Activated T-cell treated with anti-CD3 and anti-CD28 coated beads, Interleukin-2, amount 50 U/mL, for 4 hours (primary cell): ENCODE measurements around the gene RAP1GDS1. TPM values are rescaled to one million over a fixed set of nuclear protein-coding genes. Genes with fewer than 3 reads are reported as not detected.
"Not testable (repeated sequence)": the region's sequence is repeated elsewhere in the genome, so short reads cannot be mapped to it uniquely, and the experiment has no call there.

Source experiments
- ATAC-seq, 2 donors: fragments of 200-7000 bp; cut with Tn5 transposase; one replicate each; pipeline ENCODE4 v1.10.0; 2021
- DNase-seq: peaks from one replicate; pipeline ENCODE4 v3.0.0-alpha.2; 2020
- H3K27me3 Mint-ChIP-seq: one replicate; pipeline ENCODE4 v1.8.0; 2021; ENCODE audit warnings: low read depth, mixed read lengths
- H3K36me3 Mint-ChIP-seq: one replicate; pipeline ENCODE4 v1.8.0; 2022; ENCODE audit warnings: mixed read lengths; ENCODE audit not compliant: insufficient read depth
- H3K4me1 Mint-ChIP-seq: one replicate; pipeline ENCODE4 v1.8.0; 2021; ENCODE audit warnings: low read depth, mixed read lengths
- H3K4me3 Mint-ChIP-seq: one replicate; pipeline ENCODE4 v1.8.0; 2021; ENCODE audit warnings: mild to moderate bottlenecking, moderate library complexity, mixed read lengths
- H3K9me3 Mint-ChIP-seq: one replicate; pipeline ENCODE4 v1.8.0; 2021; ENCODE audit warnings: mixed read lengths
- total RNA-seq, 3 donors: library from RNA; stranded (reverse); gene quantifications; one replicate each; pipeline ENCODE4 v1.2.1, GENCODE V29; 2021

Gene RAP1GDS1
- total RNA-seq, 3 donors from 2014 or later: 37.3 to 42.6 (median 38.3) TPM

DNA sequence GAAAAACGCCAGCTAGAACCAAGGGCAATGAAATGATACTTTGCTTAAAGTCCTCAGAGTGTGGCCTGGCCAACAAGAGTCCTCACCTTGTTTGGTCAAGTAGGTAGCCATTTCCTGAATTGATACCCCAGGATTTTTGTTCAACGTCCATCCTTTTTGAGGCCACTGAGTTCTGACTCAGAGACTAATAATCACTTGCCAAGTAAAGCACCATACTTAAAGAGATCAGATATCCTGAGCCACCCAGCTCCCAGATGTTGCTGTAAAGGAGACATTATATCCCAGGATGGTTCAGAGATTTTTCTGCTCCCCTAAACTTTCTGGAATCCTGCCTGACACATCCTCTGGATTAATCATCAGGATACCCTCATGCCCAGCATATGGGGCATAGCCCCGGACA, 190.9 kb downstream of the RAP1GDS1 start:
- Mint-ChIP-seq H3K4me1 (peaks cover 33% of the 10 kb centered on the region), H3K27me3 (no peaks in the 10 kb centered on the region), H3K4me3 (no peak overlapping the region), H3K9me3 (peaks cover 9% of the 10 kb centered on the region), H3K36me3 (peaks cover 3% of the 10 kb centered on the region)
- ATAC-seq (no peak), DNase-seq (no peak)

DNA sequence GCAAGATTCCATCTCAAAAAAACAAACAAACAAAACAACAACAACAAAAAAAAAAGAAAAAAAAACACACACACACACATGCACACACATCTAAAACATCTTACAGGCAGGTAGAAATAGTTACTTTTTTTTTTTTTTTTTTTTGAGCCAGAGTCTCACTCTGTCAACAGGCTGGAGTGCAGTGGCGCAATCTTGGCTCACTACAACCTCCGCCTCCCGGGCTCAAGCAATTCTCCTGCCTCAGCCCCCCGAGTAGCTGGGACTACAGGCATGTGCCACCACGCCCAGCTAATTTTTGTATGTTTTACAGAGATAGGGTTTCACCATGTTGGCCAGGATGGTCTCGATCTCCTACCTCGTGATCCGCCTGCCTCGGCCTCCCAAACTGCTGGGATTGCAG, 196.2 kb downstream of the RAP1GDS1 start:
- H3K36me3 Mint-ChIP-seq, ATAC-seq, H3K27me3 Mint-ChIP-seq, DNase-seq, H3K4me3 Mint-ChIP-seq: not testable (repeated sequence)
- Mint-ChIP-seq H3K9me3 (peaks cover 11% of the 10 kb centered on the region), H3K4me1 (peaks cover 11% of the 10 kb centered on the region)

DNA sequence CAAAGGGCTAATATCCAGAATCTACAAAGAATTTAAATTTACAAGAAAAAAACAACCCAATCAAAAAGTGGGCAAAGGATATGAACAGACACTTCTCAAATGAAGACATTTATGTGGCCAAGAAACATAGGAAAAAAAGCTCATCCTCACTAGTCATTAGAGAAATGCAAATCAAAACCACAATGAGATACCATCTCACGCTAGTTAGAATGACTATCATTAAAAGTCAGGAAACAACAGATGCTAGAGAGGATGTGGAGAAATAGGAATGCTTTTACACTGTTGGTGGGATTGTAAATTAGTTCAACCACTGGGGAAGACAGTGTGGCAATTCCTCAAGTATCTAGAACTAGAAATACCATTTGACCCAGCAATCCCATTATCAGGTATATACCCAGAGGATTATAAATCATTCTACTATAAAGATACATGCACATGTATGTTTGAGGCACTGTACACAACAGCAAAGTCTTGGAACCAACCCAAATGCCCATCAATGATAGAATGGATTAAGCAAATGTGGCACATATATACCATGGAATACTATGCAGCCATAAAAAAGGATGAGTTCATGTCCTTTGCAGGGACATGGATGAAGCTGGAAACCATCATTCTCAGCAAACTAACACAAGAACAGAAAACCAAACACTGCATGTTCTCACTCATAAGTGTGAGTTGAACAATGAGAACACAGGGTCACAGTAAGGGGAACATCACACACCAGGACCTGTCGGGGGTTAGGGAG, 200.1 kb downstream of the RAP1GDS1 start:
- not testable (repeated sequence) for H3K36me3 Mint-ChIP-seq, H3K4me3 Mint-ChIP-seq, ATAC-seq, H3K9me3 Mint-ChIP-seq, H3K27me3 Mint-ChIP-seq, H3K4me1 Mint-ChIP-seq, DNase-seq

DNA sequence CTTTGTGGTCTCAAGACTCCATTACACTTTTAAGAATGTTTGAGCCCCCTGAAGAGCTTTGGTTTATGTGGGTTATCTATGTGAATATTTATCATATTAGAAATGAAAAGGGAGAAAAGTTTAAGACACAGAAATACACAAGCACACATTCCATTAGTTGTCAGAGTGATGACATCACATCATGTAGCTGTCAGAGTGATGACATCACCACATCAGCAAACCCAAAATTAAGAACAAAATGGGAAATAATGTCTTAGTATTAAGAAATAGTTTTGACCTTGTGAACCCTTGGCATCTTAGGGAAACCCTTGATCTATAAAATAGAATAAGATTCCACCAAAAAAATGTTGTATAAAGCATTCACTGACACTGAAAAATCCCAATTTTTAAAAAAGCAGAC, 201.3 kb downstream of the RAP1GDS1 start:
- H3K4me1 Mint-ChIP-seq: peaks cover 6% of the 10 kb centered on the region

DNA sequence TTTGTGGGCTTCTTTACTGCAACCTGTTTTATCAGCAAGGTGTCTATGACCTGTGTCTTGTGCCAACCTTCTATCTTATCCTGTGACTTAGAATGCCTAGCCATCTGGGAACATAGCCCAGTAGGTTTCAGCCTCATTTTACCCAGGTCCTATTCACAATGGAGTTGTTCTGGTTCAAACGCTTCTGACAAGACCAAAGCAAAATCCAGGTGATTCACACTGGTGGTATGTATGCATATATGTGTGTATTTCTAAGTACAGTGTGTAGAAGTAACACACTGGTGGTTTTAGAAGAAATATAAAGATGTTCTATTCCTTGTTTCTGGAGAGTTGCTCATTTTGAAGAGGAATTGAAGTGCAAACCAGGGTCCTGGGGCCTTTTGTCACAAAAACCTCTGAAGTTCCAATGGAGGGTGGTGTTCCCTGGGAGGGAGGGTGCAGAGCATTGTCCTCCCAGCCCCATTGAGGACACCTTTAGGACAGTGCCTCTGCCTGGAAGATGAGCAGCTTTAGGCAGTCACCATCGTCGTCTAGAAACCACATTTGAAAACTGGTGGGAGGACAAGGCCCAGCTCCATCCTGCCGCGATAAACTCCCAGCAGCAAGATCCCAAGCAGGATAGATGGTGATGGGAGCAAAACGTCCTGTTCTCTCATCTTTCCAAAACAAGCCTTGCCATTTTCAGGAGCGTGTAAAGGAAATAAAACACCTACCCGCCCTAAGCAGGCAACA, 205.8 kb downstream of the RAP1GDS1 start:
- Mint-ChIP-seq H3K9me3 (peaks cover under 1% of the 10 kb centered on the region), H3K27me3 (no peaks in the 10 kb centered on the region), H3K36me3 (peaks cover 15% of the 10 kb centered on the region), H3K4me1 (peaks cover 22% of the 10 kb centered on the region), H3K4me3 (peak overlapping the region; percentile 69)
- DNase-seq (no peak), ATAC-seq (peak in 1 of 2 donors; percentile 7)

More for the DNA sequence above, 201.3 kb downstream of the RAP1GDS1 start:
- Mint-ChIP-seq H3K36me3 (no peaks in the 10 kb centered on the region), H3K4me3 (no peak overlapping the region), H3K27me3 (no peaks in the 10 kb centered on the region), H3K9me3 (peaks cover 3% of the 10 kb centered on the region)
- DNase-seq (no peak), ATAC-seq (no peak)

DNA sequence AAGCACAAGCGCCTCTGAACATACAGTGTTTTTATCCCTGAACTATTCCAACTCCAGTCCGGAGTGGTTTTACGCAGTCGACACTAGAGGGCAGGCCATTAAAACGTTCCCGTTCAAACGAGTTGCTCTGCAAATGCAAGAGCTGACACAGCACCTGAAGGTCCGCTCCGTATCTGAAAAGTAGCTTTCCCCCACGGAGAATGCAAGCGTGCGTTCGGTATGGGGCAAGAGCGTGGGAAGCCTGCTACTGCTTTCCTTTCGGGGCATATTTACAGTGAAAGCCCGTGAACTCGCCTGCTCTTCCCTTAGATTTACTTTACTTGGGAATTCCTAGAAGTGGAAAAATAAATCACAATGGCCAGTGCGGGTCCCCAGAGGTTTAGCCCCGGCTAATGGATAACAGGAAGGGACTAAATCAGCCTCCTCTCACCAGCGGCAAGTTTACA, 206.5 kb downstream of the RAP1GDS1 start:
- ATAC-seq: peak; percentile 89 to 95
- Mint-ChIP-seq H3K27me3 (no peaks in the 10 kb centered on the region), H3K4me3 (peak overlapping the region; percentile 69), H3K4me1 (peaks cover 25% of the 10 kb centered on the region), H3K36me3 (peaks cover 20% of the 10 kb centered on the region), H3K9me3 (no peaks in the 10 kb centered on the region)
- peak; percentile 71 for DNase-seq

DNA sequence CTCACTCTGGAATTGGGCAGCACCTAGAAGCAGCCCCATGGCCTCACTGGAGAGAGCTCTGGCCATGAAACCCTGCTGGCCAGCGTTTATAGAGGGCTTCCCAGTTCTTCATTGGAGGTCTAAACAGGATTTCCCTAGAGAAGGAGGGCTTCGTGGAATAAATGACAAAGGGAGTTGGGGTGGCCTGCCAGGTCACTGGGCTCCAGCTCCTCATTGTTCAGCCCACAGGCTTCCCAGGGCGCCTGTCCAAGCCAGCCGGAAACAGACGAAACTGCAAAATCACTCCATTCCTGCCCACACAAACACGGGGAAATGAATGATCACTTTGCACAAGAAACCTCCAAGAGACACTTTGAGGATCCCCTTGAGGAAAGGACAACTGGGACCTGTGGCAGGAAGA, 207.5 kb downstream of the RAP1GDS1 start:
- DNase-seq (no peak), ATAC-seq (no peak)
- Mint-ChIP-seq H3K4me3 (no peak overlapping the region), H3K27me3 (no peaks in the 10 kb centered on the region), H3K36me3 (peaks cover 23% of the 10 kb centered on the region), H3K9me3 (no peaks in the 10 kb centered on the region), H3K4me1 (peaks cover 29% of the 10 kb centered on the region)

DNA sequence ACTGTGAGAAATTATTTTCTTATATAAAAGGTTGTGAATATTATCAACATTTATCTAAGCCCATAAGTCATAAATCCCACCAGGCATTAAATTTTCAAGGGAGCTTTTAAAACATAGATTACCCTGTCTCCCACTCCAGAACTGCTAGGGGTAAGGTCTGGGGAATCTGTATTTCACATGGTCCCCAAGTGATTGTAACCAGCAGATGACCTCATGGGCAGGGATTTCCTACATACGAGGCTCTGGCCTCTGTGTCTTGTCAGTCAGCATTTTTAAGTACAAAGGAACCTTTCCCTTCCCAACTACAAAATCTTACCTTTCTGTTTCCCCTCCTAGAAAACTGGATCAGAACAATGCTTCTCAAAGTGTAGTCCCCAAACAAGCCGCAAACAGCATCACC, 208.6 kb downstream of the RAP1GDS1 start:
- Mint-ChIP-seq H3K9me3 (no peaks in the 10 kb centered on the region), H3K4me3 (no peak overlapping the region), H3K4me1 (peaks cover 35% of the 10 kb centered on the region), H3K27me3 (no peaks in the 10 kb centered on the region), H3K36me3 (peaks cover 25% of the 10 kb centered on the region)
- DNase-seq (no peak), ATAC-seq (no peak)

DNA sequence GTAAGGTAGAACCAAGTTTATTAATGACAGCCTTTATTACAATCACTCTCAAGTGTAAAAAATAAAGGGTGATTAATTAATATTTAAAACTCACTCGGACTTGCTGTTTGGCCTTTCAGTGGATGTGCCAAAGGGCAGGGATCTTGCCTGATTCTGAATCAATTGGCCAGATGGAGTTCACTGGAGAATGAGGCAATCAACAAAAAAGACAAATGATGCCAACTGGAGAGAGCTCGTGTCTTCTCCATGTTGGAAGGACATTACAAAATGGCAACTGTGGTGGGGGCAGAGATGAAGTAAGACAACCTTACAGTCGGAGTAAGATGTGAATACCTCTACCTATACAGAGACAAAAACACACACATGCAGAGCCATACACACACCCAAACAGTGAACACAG, 209.2 kb downstream of the RAP1GDS1 start:
- H3K4me1 Mint-ChIP-seq: peaks cover 36% of the 10 kb centered on the region
- H3K4me3 Mint-ChIP-seq: no peak overlapping the region
- H3K27me3 Mint-ChIP-seq: no peaks in the 10 kb centered on the region
- H3K36me3 Mint-ChIP-seq: peaks cover 31% of the 10 kb centered on the region
- H3K9me3 Mint-ChIP-seq: no peaks in the 10 kb centered on the region
- ATAC-seq (no peak), DNase-seq (no peak)

DNA sequence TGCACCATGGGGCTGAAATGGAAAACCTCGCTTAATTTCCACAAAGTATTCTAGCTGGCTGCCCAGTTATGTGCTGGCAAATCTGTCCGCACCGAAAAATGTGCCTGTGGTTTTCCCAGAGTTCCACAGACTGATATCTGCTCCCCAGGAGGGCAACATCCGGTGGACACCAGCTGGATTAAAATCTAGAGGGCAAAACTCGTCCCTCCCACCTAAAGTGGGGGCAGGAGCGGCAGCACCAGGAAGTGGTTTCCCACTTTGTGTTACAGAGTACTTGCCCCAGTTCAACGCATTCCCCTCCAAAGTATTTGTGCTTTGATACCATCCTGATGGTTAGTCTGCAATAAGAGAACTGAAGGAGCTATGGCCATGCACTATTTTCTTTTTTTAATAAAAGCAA, 209.6 kb downstream of the RAP1GDS1 start:
- no peaks in the 10 kb centered on the region for H3K9me3 Mint-ChIP-seq

DNA sequence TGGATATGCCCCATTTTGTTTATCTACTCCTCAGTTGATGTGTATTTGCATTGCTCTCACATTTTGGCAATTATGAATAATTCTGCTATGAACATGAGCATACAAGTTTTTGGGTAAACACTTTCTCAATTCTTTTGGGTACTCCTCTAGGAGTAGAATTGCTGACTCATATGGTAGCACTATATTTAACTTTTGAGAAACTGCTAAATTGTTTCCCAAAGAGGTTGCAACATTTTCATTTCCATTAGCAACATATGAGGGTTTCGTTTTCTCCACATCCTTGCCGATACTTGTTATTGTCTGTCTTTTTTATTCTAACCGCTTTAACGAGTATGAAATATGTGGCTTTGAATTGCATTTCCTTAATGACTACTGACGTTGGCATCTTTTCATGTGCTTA, 211.9 kb downstream of the RAP1GDS1 start:
- peaks cover 30% of the 10 kb centered on the region for H3K4me1 Mint-ChIP-seq

More for the DNA sequence above, 209.6 kb downstream of the RAP1GDS1 start:
- Mint-ChIP-seq H3K4me1 (peaks cover 36% of the 10 kb centered on the region), H3K27me3 (no peaks in the 10 kb centered on the region), H3K4me3 (no peak overlapping the region), H3K36me3 (peaks cover 33% of the 10 kb centered on the region)
- no peak for DNase-seq
- ATAC-seq: no peak

DNA sequence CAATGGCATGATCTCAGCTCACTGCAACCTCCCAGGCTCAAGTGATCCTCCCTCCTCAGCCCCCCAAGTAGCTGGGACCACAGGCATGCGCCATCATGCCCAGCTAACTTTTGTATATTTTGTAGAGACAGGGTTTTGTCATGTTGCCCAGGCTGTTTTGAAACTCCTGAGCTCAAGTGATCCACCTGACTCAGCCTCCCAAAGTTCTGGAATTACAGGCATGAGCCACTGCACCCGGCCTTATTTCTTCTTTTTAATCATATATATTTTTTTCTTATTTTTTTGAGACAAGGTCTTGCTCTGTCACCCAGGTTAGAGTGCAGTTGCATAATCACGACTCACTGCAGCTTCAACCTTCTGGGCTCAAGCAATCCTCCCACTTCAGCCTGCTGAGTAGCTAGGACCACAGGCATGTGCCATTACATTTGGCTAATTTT, 213.2 kb downstream of the RAP1GDS1 start:
- DNase-seq (no peak), ATAC-seq (peak; percentile 53 to 58)
- H3K4me1 Mint-ChIP-seq: peaks cover 30% of the 10 kb centered on the region

More for the DNA sequence above, 211.9 kb downstream of the RAP1GDS1 start:
- no peak for DNase-seq
- Mint-ChIP-seq H3K4me3 (no peak overlapping the region), H3K27me3 (no peaks in the 10 kb centered on the region), H3K9me3 (no peaks in the 10 kb centered on the region), H3K36me3 (peaks cover 41% of the 10 kb centered on the region)
- ATAC-seq: no peak

DNA sequence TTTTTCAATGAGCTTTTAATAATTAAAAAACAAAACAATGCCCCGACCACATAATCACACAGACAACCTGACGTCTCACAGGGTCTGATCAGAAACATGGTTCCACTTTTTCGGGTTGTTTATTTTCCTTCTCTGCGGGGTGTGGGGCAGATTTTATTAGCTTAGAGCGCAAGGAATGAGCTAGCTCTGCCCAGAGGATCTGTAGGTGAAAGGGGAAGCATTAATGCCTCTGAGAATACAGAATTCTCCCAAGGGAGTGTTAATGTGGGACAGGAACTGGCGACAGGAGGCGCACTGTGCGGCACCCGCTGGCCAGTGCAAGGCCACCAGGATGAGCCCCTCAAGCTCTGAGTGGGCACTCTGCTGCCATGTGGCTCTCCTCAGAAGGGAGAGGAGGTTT, 215.7 kb downstream of the RAP1GDS1 start:
- Mint-ChIP-seq H3K36me3 (peaks cover 40% of the 10 kb centered on the region), H3K27me3 (no peaks in the 10 kb centered on the region), H3K9me3 (no peaks in the 10 kb centered on the region), H3K4me1 (peaks cover 26% of the 10 kb centered on the region), H3K4me3 (no peak overlapping the region)
- ATAC-seq (no peak), DNase-seq (no peak)

More for the DNA sequence above, 213.2 kb downstream of the RAP1GDS1 start:
- no peak overlapping the region for H3K4me3 Mint-ChIP-seq
- H3K36me3 Mint-ChIP-seq: peaks cover 48% of the 10 kb centered on the region
- no peaks in the 10 kb centered on the region for H3K9me3 Mint-ChIP-seq
- H3K27me3 Mint-ChIP-seq: no peaks in the 10 kb centered on the region

DNA sequence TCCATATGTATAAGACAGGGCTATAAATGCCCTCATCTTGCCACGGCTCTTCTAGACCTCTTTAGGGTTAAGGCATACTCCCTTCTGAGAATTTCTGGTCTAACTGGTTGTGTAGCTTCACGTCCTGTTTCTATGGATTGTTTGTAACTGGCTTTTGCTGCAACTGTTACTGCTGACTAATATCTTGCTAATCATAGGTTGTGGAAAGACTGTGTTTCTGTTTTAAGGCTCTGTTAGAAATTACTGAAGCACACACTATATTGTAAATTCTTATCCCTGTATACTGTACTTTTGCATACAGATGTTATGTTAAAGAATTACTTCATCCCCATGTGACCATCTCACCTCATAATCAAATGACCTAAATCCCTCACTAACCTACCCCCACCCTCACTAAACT, 218.4 kb downstream of the RAP1GDS1 start:
- H3K36me3 Mint-ChIP-seq: peaks cover 37% of the 10 kb centered on the region
- not testable (repeated sequence) for DNase-seq, H3K4me3 Mint-ChIP-seq, ATAC-seq, H3K9me3 Mint-ChIP-seq, H3K27me3 Mint-ChIP-seq
- H3K4me1 Mint-ChIP-seq: peaks cover 41% of the 10 kb centered on the region

DNA sequence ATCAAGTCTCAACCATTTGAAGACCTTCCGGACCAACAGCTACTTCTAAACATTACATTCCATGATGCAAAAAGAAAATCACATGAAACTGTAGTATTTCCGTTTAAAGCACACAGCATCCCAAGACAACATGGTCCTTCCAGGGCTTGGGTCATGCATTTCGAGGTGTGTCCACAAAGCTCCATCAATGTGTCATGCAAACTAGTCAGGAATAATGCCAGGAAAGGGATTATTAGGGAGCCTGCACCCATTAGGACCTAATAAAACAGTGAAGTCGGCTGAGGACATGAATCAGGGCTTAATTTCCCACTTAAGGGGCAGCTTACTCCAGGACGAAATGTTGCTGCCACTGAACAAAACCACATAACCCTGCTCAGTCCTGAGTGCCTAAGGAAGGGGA, 219.4 kb downstream of the RAP1GDS1 start:
- Mint-ChIP-seq H3K4me3 (no peak overlapping the region), H3K4me1 (peaks cover 44% of the 10 kb centered on the region), H3K9me3 (no peaks in the 10 kb centered on the region), H3K27me3 (no peaks in the 10 kb centered on the region), H3K36me3 (peaks cover 34% of the 10 kb centered on the region)
- DNase-seq (no peak), ATAC-seq (no peak)
